Trophoblast cell (in vitro differentiated cells and primary cell): ENCODE results near the gene ITM2B.

ENCODE experiments used
- DNase-seq, 2 donors: peaks; one replicate each; pipeline ENCODE4 v3.0.0-alpha.2; 2016
- H2AFZ ChIP-seq: 2 replicates; pipeline ENCODE4 v1.6.1; 2013; ENCODE audit warnings: low read length, moderate library complexity, mild to moderate bottlenecking; ENCODE audit not compliant: insufficient read depth, poor library complexity
- H2AK5ac ChIP-seq: 2 replicates; pipeline ENCODE4 v1.6.1; 2013; ENCODE audit warnings: mild to moderate bottlenecking, low read length
- H2BK120ac ChIP-seq: 2 replicates; pipeline ENCODE4 v1.6.1; 2013; ENCODE audit warnings: low read length, mild to moderate bottlenecking, moderate library complexity; ENCODE audit not compliant: insufficient read depth, poor library complexity
- H2BK12ac ChIP-seq: 2 replicates; pipeline ENCODE4 v1.6.1; 2013; ENCODE audit warnings: mild to moderate bottlenecking, low read length, moderate library complexity
- H2BK5ac ChIP-seq: 2 replicates; pipeline ENCODE4 v1.6.1; 2013; ENCODE audit warnings: low read length, low read depth, moderate library complexity, mild to moderate bottlenecking; ENCODE audit not compliant: poor library complexity
- H3K14ac ChIP-seq: 2 replicates; pipeline ENCODE4 v1.6.1; 2013; ENCODE audit warnings: mild to moderate bottlenecking, low read length
- H3K18ac ChIP-seq: 2 replicates; pipeline ENCODE4 v1.6.1; 2013; ENCODE audit warnings: mild to moderate bottlenecking, low read length
- H3K23ac ChIP-seq: 2 replicates; pipeline ENCODE4 v1.6.1; 2013; ENCODE audit warnings: low read length
- H3K27ac ChIP-seq: 2 replicates; pipeline ENCODE4 v1.5.1; 2013; ENCODE audit warnings: low read depth, mild to moderate bottlenecking, inconsistent platforms, low read length, moderate library complexity
- H3K27me3 ChIP-seq: 2 replicates; pipeline ENCODE4 v1.6.1; 2013; ENCODE audit warnings: inconsistent platforms, mild to moderate bottlenecking, low read length, moderate library complexity; ENCODE audit not compliant: insufficient read depth
- H3K36me3 ChIP-seq, 2 experiments: 1 replicate in 1 of 2; 2 replicates in 1 of 2; pipeline ENCODE4 v1.6.1; 2013; ENCODE audit warnings: low read length in 2 of 2, mild to moderate bottlenecking in 2 of 2, moderate library complexity in 1 of 2; ENCODE audit not compliant: insufficient read depth in 2 of 2, control insufficient read depth in 1 of 2
- H3K4ac ChIP-seq: 2 replicates; pipeline ENCODE4 v1.6.1; 2013; ENCODE audit warnings: low read depth, mild to moderate bottlenecking, low read length, moderate library complexity
- H3K4me1 ChIP-seq, 2 experiments: 1 replicate in 1 of 2; 2 replicates in 1 of 2; pipeline ENCODE4 v1.6.1; 2013; ENCODE audit warnings: low read length in 2 of 2, mild to moderate bottlenecking in 2 of 2, moderate library complexity in 1 of 2; ENCODE audit not compliant: insufficient read depth in 2 of 2, control insufficient read depth in 1 of 2
- H3K4me2 ChIP-seq: 2 replicates; pipeline ENCODE4 v1.6.1; 2013; ENCODE audit warnings: inconsistent platforms, mild to moderate bottlenecking, low read length, moderate library complexity
- H3K4me3 ChIP-seq: 2 replicates; pipeline ENCODE4 v1.5.1; 2013; ENCODE audit warnings: mild to moderate bottlenecking, low read depth, low read length, inconsistent platforms
- H3K79me1 ChIP-seq: one replicate; pipeline ENCODE4 v1.6.1; 2013; ENCODE audit warnings: low read length
- H3K79me2 ChIP-seq: 2 replicates; pipeline ENCODE4 v1.6.1; 2013; ENCODE audit warnings: low read length, mild to moderate bottlenecking; ENCODE audit not compliant: control insufficient read depth, insufficient read depth, poor library complexity
- H3K9ac ChIP-seq: 2 replicates; pipeline ENCODE4 v1.6.1; 2013; ENCODE audit warnings: mild to moderate bottlenecking, low read length
- H3K9me3 ChIP-seq: 2 replicates; pipeline ENCODE4 v1.6.1; 2013; ENCODE audit warnings: low read depth, mild to moderate bottlenecking, control low read depth, inconsistent platforms, low read length; ENCODE audit not compliant: insufficient read depth
- H4K12ac ChIP-seq: 2 replicates; pipeline ENCODE4 v1.6.1; 2013; ENCODE audit warnings: low read depth, mild to moderate bottlenecking, low read length, moderate library complexity
- H4K8ac ChIP-seq: 2 replicates; pipeline ENCODE4 v1.6.1; 2013; ENCODE audit warnings: low read depth, mild to moderate bottlenecking, low read length, moderate library complexity
- H4K91ac ChIP-seq: one replicate; pipeline ENCODE4 v1.6.1; 2013; ENCODE audit warnings: low read depth, mild to moderate bottlenecking, low read length, moderate library complexity
- WGBS: extraction: QIAGEN DNeasy Blood & Tissue Kit; methylation state at CpG from one replicate; pipeline ENCODE4 v1.1.7; 2013; ENCODE audit warnings: missing lambda C conversion rate; ENCODE audit not compliant: insufficient read length, insufficient coverage; ENCODE audit errors: extremely low coverage; 5-methylcytosine and 5-hydroxymethylcytosine counted together

Gene ITM2B

GRCh38 chr13:48252176-48252575 is 19.2 kb downstream of the ITM2B start:
- Histone ChIP-seq H3K9ac (no peak overlapping the region), H3K4me1 (no peaks in the 10 kb centered on the region), H4K12ac (no peak overlapping the region), H3K27me3 (no peaks in the 10 kb centered on the region), H4K8ac (no peak overlapping the region), H3K4me2 (no peak overlapping the region), H2AFZ (no peak overlapping the region), H3K79me1 (no peaks in the 10 kb centered on the region), H3K23ac (no peak overlapping the region), H2BK5ac (no peak overlapping the region), H3K4ac (no peak overlapping the region), H3K14ac (no peak overlapping the region), H3K36me3 (peaks cover 8% of the 10 kb centered on the region in 2 experiments), H3K9me3 (no peaks in the 10 kb centered on the region), H4K91ac (no peak overlapping the region), H2AK5ac (no peak overlapping the region), H3K4me3 (no peak overlapping the region), H3K27ac (no peak overlapping the region), H3K79me2 (no peaks in the 10 kb centered on the region), H2BK120ac (no peak overlapping the region), H3K18ac (no peak overlapping the region), H2BK12ac (no peak overlapping the region)
- DNase-seq: no peak
- no CpG with 5 or more reads among the region's 10 CpGs for WGBS

- H3K4me1 ChIP-seq: no peaks in the 10 kb centered on the region
- H3K9me3 ChIP-seq: no peaks in the 10 kb centered on the region
- no peak overlapping the region for H2AFZ ChIP-seq
- H3K9ac ChIP-seq: no peak overlapping the region
- no peak overlapping the region for H2BK5ac ChIP-seq
- no peaks in the 10 kb centered on the region for H3K79me2 ChIP-seq
- H4K8ac ChIP-seq: no peak overlapping the region
- H3K4me3 ChIP-seq: no peak overlapping the region
- WGBS: no CpG with 5 or more reads among the region's 2 CpGs
- no peak overlapping the region for H2BK120ac ChIP-seq
- no peak overlapping the region for H3K18ac ChIP-seq
- H3K4ac ChIP-seq: no peak overlapping the region
- no peak overlapping the region for H3K14ac ChIP-seq
- H4K12ac ChIP-seq: no peak overlapping the region
- H2AK5ac ChIP-seq: no peak overlapping the region
- H3K27ac ChIP-seq: no peak overlapping the region
- no peak overlapping the region for H3K23ac ChIP-seq
- no peak overlapping the region for H2BK12ac ChIP-seq
- no peaks in the 10 kb centered on the region for H3K27me3 ChIP-seq
- H3K4me2 ChIP-seq: no peak overlapping the region
- peaks cover 10% of the 10 kb centered on the region in 2 experiments for H3K36me3 ChIP-seq
- no peaks in the 10 kb centered on the region for H3K79me1 ChIP-seq
- no peak for DNase-seq
- no peak overlapping the region for H4K91ac ChIP-seq
Observed at GRCh38 chr13:48253849-48254248, 20.8 kb downstream of the ITM2B start.

GRCh38 chr13:48255090-48255489 is 22.1 kb downstream of the ITM2B start:
- Histone ChIP-seq H2BK12ac (no peak overlapping the region), H3K79me1 (no peaks in the 10 kb centered on the region), H3K9ac (no peak overlapping the region), H2BK120ac (no peak overlapping the region), H3K79me2 (no peaks in the 10 kb centered on the region), H3K27me3 (no peaks in the 10 kb centered on the region), H2BK5ac (no peak overlapping the region), H4K12ac (no peak overlapping the region), H4K91ac (no peak overlapping the region), H3K36me3 (peaks cover 10 to 17% of the 10 kb centered on the region in 2 experiments), H3K9me3 (no peaks in the 10 kb centered on the region), H2AFZ (no peak overlapping the region), H3K4me2 (no peak overlapping the region), H3K14ac (no peak overlapping the region), H3K23ac (no peak overlapping the region), H3K4me3 (no peak overlapping the region), H3K27ac (no peak overlapping the region), H3K4ac (no peak overlapping the region), H2AK5ac (no peak overlapping the region), H3K4me1 (no peaks in the 10 kb centered on the region), H4K8ac (no peak overlapping the region), H3K18ac (no peak overlapping the region)
- WGBS: no CpG with 5 or more reads among the region's 13 CpGs
- DNase-seq: no peak

GRCh38 chr13:48255954-48256353 is 22.9 kb downstream of the ITM2B start:
- Histone ChIP-seq H3K4ac (no peak overlapping the region), H3K18ac (no peak overlapping the region), H3K14ac (no peak overlapping the region), H2BK120ac (no peak overlapping the region), H2AFZ (no peak overlapping the region), H4K91ac (no peak overlapping the region), H3K27ac (no peak overlapping the region), H3K79me1 (no peaks in the 10 kb centered on the region), H2AK5ac (no peak overlapping the region), H3K4me2 (no peak overlapping the region), H3K23ac (no peak overlapping the region), H3K9ac (no peak overlapping the region), H2BK5ac (no peak overlapping the region), H4K12ac (no peak overlapping the region), H3K79me2 (no peaks in the 10 kb centered on the region), H3K9me3 (no peaks in the 10 kb centered on the region), H3K4me1 (no peaks in the 10 kb centered on the region), H2BK12ac (no peak overlapping the region), H3K4me3 (no peak overlapping the region), H3K36me3 (peaks cover 10 to 17% of the 10 kb centered on the region in 2 experiments), H4K8ac (no peak overlapping the region), H3K27me3 (no peaks in the 10 kb centered on the region)
- no peak for DNase-seq
- no CpG with 5 or more reads among the region's 1 CpG for WGBS
